Activated CD8-positive, alpha-beta T cell treated with anti-CD3 and anti-CD28 coated beads, Interleukin-2, amount 10 ng/mL, durations not matched to agents 7 days and 5 days (primary cell): ENCODE data around the gene LRRC2. TPM values are rescaled to one million over a fixed set of nuclear protein-coding genes. Genes with fewer than 3 reads are reported as not detected.
"Not testable (repeated sequence)": the region's sequence is repeated elsewhere in the genome, so short reads cannot be mapped to it uniquely, and the experiment has no call there.

Experiments used
- ATAC-seq: fragments of 150-1000 bp; cut with Tn5 transposase; one replicate; pipeline ENCODE4 v1.10.0; 2021; ENCODE audit warnings: moderate library complexity
- CTCF ChIA-PET: fragments of 350-600 bp; sonication (Branson Sonifier 250); formaldehyde crosslinking; loops from one replicate; lab custom pipeline; 2021; ENCODE audit warnings: antibody characterized with exemption; lab: Charles Lee
- POLR2A ChIA-PET: fragments of 350-600 bp; sonication (Branson Sonifier 250); formaldehyde crosslinking; loops from one replicate; lab custom pipeline; 2021; ENCODE audit warnings: antibody characterized with exemption; lab: Charles Lee
- DNase-seq: peaks from one replicate; pipeline ENCODE4 v3.0.0-alpha.2; 2020
- H3K27ac Mint-ChIP-seq: one replicate; pipeline ENCODE4 v1.8.0; 2021; ENCODE audit warnings: mild to moderate bottlenecking, mixed read lengths
- H3K27me3 Mint-ChIP-seq: one replicate; pipeline ENCODE4 v1.8.0; 2021; ENCODE audit warnings: low read depth, mixed read lengths
- H3K36me3 Mint-ChIP-seq: one replicate; pipeline ENCODE4 v1.8.0; 2021; ENCODE audit warnings: low read depth, mixed read lengths
- H3K4me1 Mint-ChIP-seq: one replicate; pipeline ENCODE4 v1.8.0; 2021; ENCODE audit warnings: low read depth, mixed read lengths
- H3K4me3 Mint-ChIP-seq: one replicate; pipeline ENCODE4 v1.8.0; 2021; ENCODE audit warnings: mild to moderate bottlenecking, mixed read lengths
- H3K9me3 Mint-ChIP-seq: one replicate; pipeline ENCODE4 v1.8.0; 2022; ENCODE audit warnings: mixed read lengths; ENCODE audit not compliant: insufficient read depth
- total RNA-seq, 2 experiments: library from RNA; stranded (reverse); gene quantifications; one replicate each; pipeline ENCODE4 v1.2.3, GENCODE V29; 2021

Gene LRRC2
- total RNA-seq, 2 experiments from 2014 or later, result 0.11 TPM; not detected in 1

- CTCF ChIA-PET, result interaction anchor here (1.0 kb wide), 1 partner anchor 51 kb away, joined by 8 read pairs; no protein-coding TSS in a partner anchor
- DNase-seq (no peak), ATAC-seq (no peak)
- no peak overlapping the region for H3K27ac Mint-ChIP-seq
- H3K4me3 Mint-ChIP-seq, result no peak overlapping the region
- no peaks in the 10 kb centered on the region for H3K36me3 Mint-ChIP-seq
- no peaks in the 10 kb centered on the region for H3K9me3 Mint-ChIP-seq
- peaks cover 8% of the 10 kb centered on the region for H3K27me3 Mint-ChIP-seq
- POLR2A ChIA-PET, result no interaction called here
- H3K4me1 Mint-ChIP-seq, result peaks cover 4% of the 10 kb centered on the region
Measured at GRCh38 chr3:46578973-46579755, 13.1 kb upstream of the LRRC2 start.

GRCh38 chr3:46577580-46578249 is 11.6 kb upstream of the LRRC2 start:
- H3K27me3 Mint-ChIP-seq, result peaks cover 13% of the 10 kb centered on the region
- H3K9me3 Mint-ChIP-seq, H3K36me3 Mint-ChIP-seq, POLR2A ChIA-PET, DNase-seq, ATAC-seq, H3K4me1 Mint-ChIP-seq, H3K27ac Mint-ChIP-seq, H3K4me3 Mint-ChIP-seq: not testable (repeated sequence)
- CTCF ChIA-PET, result interaction anchor here (0.8 kb wide), 1 partner anchor 88 kb away, joined by 3 read pairs; no protein-coding TSS in a partner anchor

- Mint-ChIP-seq H3K9me3 (no peaks in the 10 kb centered on the region), H3K4me3 (no peak overlapping the region), H3K27ac (no peak overlapping the region), H3K36me3 (no peaks in the 10 kb centered on the region), H3K27me3 (peaks cover 13% of the 10 kb centered on the region), H3K4me1 (peaks cover 4% of the 10 kb centered on the region)
- DNase-seq, result no peak
- ATAC-seq, result no peak
- POLR2A ChIA-PET, result no interaction called here
- CTCF ChIA-PET, result no interaction called here
Measured at GRCh38 chr3:46576879-46577278, 10.8 kb upstream of the LRRC2 start.

GRCh38 chr3:46576386-46576785 is 10.3 kb upstream of the LRRC2 start:
- H3K27ac Mint-ChIP-seq, result no peak overlapping the region
- CTCF ChIA-PET, result interaction anchor here (0.8 kb wide), 1 partner anchor 11 kb away, joined by 3 read pairs; no protein-coding TSS in a partner anchor
- POLR2A ChIA-PET, result no interaction called here
- H3K4me1 Mint-ChIP-seq, result peaks cover 4% of the 10 kb centered on the region
- DNase-seq (no peak), ATAC-seq (no peak)
- no peaks in the 10 kb centered on the region for H3K9me3 Mint-ChIP-seq
- peaks cover 13% of the 10 kb centered on the region for H3K27me3 Mint-ChIP-seq
- H3K4me3 Mint-ChIP-seq, result no peak overlapping the region
- no peaks in the 10 kb centered on the region for H3K36me3 Mint-ChIP-seq

GRCh38 chr3:46575577-46576222 is 9.6 kb upstream of the LRRC2 start:
- Mint-ChIP-seq H3K27ac (no peak overlapping the region), H3K9me3 (no peaks in the 10 kb centered on the region), H3K27me3 (peaks cover 9% of the 10 kb centered on the region), H3K4me3 (no peak overlapping the region), H3K36me3 (no peaks in the 10 kb centered on the region), H3K4me1 (peaks cover 4% of the 10 kb centered on the region)
- POLR2A ChIA-PET, result no interaction called here
- CTCF ChIA-PET, result interaction anchor here (0.6 to 1.8 kb wide), 3 partner anchors 10 to 19 kb away, joined by 3 to 5 read pairs (median 3); no protein-coding TSS in a partner anchor
- DNase-seq (no peak), ATAC-seq (no peak)

GRCh38 chr3:46574881-46575576 is 8.9 kb upstream of the LRRC2 start:
- POLR2A ChIA-PET, result no interaction called here
- Mint-ChIP-seq H3K9me3 (no peaks in the 10 kb centered on the region), H3K27me3 (peaks cover 9% of the 10 kb centered on the region), H3K36me3 (no peaks in the 10 kb centered on the region), H3K27ac (no peak overlapping the region), H3K4me3 (no peak overlapping the region), H3K4me1 (peaks cover 4% of the 10 kb centered on the region)
- CTCF ChIA-PET, result interaction anchor here (1.8 kb wide), 1 partner anchor 16 kb away, joined by 5 read pairs; no protein-coding TSS in a partner anchor
- DNase-seq (no peak), ATAC-seq (no peak)

- ChIA-PET POLR2A (no interaction called here), CTCF (interaction anchor here (0.9 to 1.8 kb wide), 2 partner anchors 15 to 86 kb away, joined by 4 to 5 read pairs; no protein-coding TSS in a partner anchor)
- no peak for ATAC-seq
- DNase-seq, result no peak
- Mint-ChIP-seq H3K27ac (no peak overlapping the region), H3K4me1 (peaks cover 4% of the 10 kb centered on the region), H3K27me3 (peaks cover 15% of the 10 kb centered on the region), H3K4me3 (no peak overlapping the region), H3K36me3 (no peaks in the 10 kb centered on the region), H3K9me3 (no peaks in the 10 kb centered on the region)
Measured at GRCh38 chr3:46574243-46574646, 8.1 kb upstream of the LRRC2 start.

GRCh38 chr3:46573701-46574100 is 7.6 kb upstream of the LRRC2 start:
- Mint-ChIP-seq H3K27me3 (peaks cover 17% of the 10 kb centered on the region), H3K9me3 (no peaks in the 10 kb centered on the region), H3K27ac (no peak overlapping the region), H3K36me3 (no peaks in the 10 kb centered on the region), H3K4me1 (no peaks in the 10 kb centered on the region), H3K4me3 (no peak overlapping the region)
- CTCF ChIA-PET, result interaction anchor here (0.9 to 1.8 kb wide), 2 partner anchors 15 to 85 kb away, joined by 4 to 5 read pairs; no protein-coding TSS in a partner anchor
- POLR2A ChIA-PET, result no interaction called here
- no peak for DNase-seq
- no peak for ATAC-seq

GRCh38 chr3:46571684-46572083 is 5.6 kb upstream of the LRRC2 start:
- H3K27me3 Mint-ChIP-seq, result peaks cover 29% of the 10 kb centered on the region
- ChIA-PET CTCF (interaction anchor here (0.7 to 1.7 kb wide), 3 partner anchors 13 to 493 kb away, joined by 3 to 11 read pairs (median 5); no protein-coding TSS in a partner anchor), POLR2A (no interaction called here)
- DNase-seq, result no peak
- no peak overlapping the region for H3K4me3 Mint-ChIP-seq
- H3K9me3 Mint-ChIP-seq, result no peaks in the 10 kb centered on the region
- no peaks in the 10 kb centered on the region for H3K4me1 Mint-ChIP-seq
- H3K27ac Mint-ChIP-seq, result no peak overlapping the region
- no peaks in the 10 kb centered on the region for H3K36me3 Mint-ChIP-seq
- ATAC-seq, result no peak

GRCh38 chr3:46565607-46566039 is 479 bp downstream of the LRRC2 start:
- ATAC-seq (peak; percentile 45), DNase-seq (no peak)
- Mint-ChIP-seq H3K36me3 (no peaks in the 10 kb centered on the region), H3K27ac (no peak overlapping the region), H3K27me3 (peaks cover 46% of the 10 kb centered on the region), H3K4me1 (peaks cover 17% of the 10 kb centered on the region), H3K4me3 (peak overlapping the region; percentile 39), H3K9me3 (peaks cover 3% of the 10 kb centered on the region)
- ChIA-PET CTCF (interaction anchor here (0.8 to 1.8 kb wide), 4 partner anchors 10 to 77 kb away, joined by 3 to 25 read pairs (median 4); no protein-coding TSS in a partner anchor), POLR2A (interaction anchor here (1.1 kb wide), 1 partner anchor 27 kb away, joined by 3 read pairs; no protein-coding TSS in a partner anchor)

GRCh38 chr3:46565077-46565476 is 1.0 kb downstream of the LRRC2 start:
- ATAC-seq (no peak), DNase-seq (no peak)
- Mint-ChIP-seq H3K27ac (no peak overlapping the region), H3K4me1 (peaks cover 17% of the 10 kb centered on the region), H3K36me3 (no peaks in the 10 kb centered on the region), H3K9me3 (peaks cover 3% of the 10 kb centered on the region), H3K27me3 (peaks cover 52% of the 10 kb centered on the region), H3K4me3 (peak overlapping the region; percentile 2)
- ChIA-PET POLR2A (interaction anchor here (1.1 kb wide), 1 partner anchor 26 kb away, joined by 3 read pairs; no protein-coding TSS in a partner anchor), CTCF (interaction anchor here (0.8 to 1.8 kb wide), 4 partner anchors 11 to 76 kb away, joined by 3 to 25 read pairs (median 4); no protein-coding TSS in a partner anchor)
